Trophoblast cell (in vitro differentiated cells and primary cell): ENCODE results near the gene POC1B.

Experiments
- DNase-seq, 2 donors: peaks; one replicate each; pipeline ENCODE4 v3.0.0-alpha.2; 2016
- H2AFZ ChIP-seq: 2 replicates; pipeline ENCODE4 v1.6.1; 2013; ENCODE audit warnings: low read length, moderate library complexity, mild to moderate bottlenecking; ENCODE audit not compliant: insufficient read depth, poor library complexity
- H2AK5ac ChIP-seq: 2 replicates; pipeline ENCODE4 v1.6.1; 2013; ENCODE audit warnings: mild to moderate bottlenecking, low read length
- H2BK120ac ChIP-seq: 2 replicates; pipeline ENCODE4 v1.6.1; 2013; ENCODE audit warnings: low read length, mild to moderate bottlenecking, moderate library complexity; ENCODE audit not compliant: insufficient read depth, poor library complexity
- H2BK12ac ChIP-seq: 2 replicates; pipeline ENCODE4 v1.6.1; 2013; ENCODE audit warnings: mild to moderate bottlenecking, low read length, moderate library complexity
- H2BK5ac ChIP-seq: 2 replicates; pipeline ENCODE4 v1.6.1; 2013; ENCODE audit warnings: low read length, low read depth, moderate library complexity, mild to moderate bottlenecking; ENCODE audit not compliant: poor library complexity
- H3K14ac ChIP-seq: 2 replicates; pipeline ENCODE4 v1.6.1; 2013; ENCODE audit warnings: mild to moderate bottlenecking, low read length
- H3K18ac ChIP-seq: 2 replicates; pipeline ENCODE4 v1.6.1; 2013; ENCODE audit warnings: mild to moderate bottlenecking, low read length
- H3K23ac ChIP-seq: 2 replicates; pipeline ENCODE4 v1.6.1; 2013; ENCODE audit warnings: low read length
- H3K27ac ChIP-seq: 2 replicates; pipeline ENCODE4 v1.5.1; 2013; ENCODE audit warnings: low read depth, mild to moderate bottlenecking, inconsistent platforms, low read length, moderate library complexity
- H3K27me3 ChIP-seq: 2 replicates; pipeline ENCODE4 v1.6.1; 2013; ENCODE audit warnings: inconsistent platforms, mild to moderate bottlenecking, low read length, moderate library complexity; ENCODE audit not compliant: insufficient read depth
- H3K36me3 ChIP-seq, 2 experiments: 1 replicate in 1 of 2; 2 replicates in 1 of 2; pipeline ENCODE4 v1.6.1; 2013; ENCODE audit warnings: low read length in 2 of 2, mild to moderate bottlenecking in 2 of 2, moderate library complexity in 1 of 2; ENCODE audit not compliant: insufficient read depth in 2 of 2, control insufficient read depth in 1 of 2
- H3K4ac ChIP-seq: 2 replicates; pipeline ENCODE4 v1.6.1; 2013; ENCODE audit warnings: low read depth, mild to moderate bottlenecking, low read length, moderate library complexity
- H3K4me1 ChIP-seq, 2 experiments: 1 replicate in 1 of 2; 2 replicates in 1 of 2; pipeline ENCODE4 v1.6.1; 2013; ENCODE audit warnings: low read length in 2 of 2, mild to moderate bottlenecking in 2 of 2, moderate library complexity in 1 of 2; ENCODE audit not compliant: insufficient read depth in 2 of 2, control insufficient read depth in 1 of 2
- H3K4me2 ChIP-seq: 2 replicates; pipeline ENCODE4 v1.6.1; 2013; ENCODE audit warnings: inconsistent platforms, mild to moderate bottlenecking, low read length, moderate library complexity
- H3K4me3 ChIP-seq: 2 replicates; pipeline ENCODE4 v1.5.1; 2013; ENCODE audit warnings: mild to moderate bottlenecking, low read depth, low read length, inconsistent platforms
- H3K79me1 ChIP-seq: one replicate; pipeline ENCODE4 v1.6.1; 2013; ENCODE audit warnings: low read length
- H3K79me2 ChIP-seq: 2 replicates; pipeline ENCODE4 v1.6.1; 2013; ENCODE audit warnings: low read length, mild to moderate bottlenecking; ENCODE audit not compliant: control insufficient read depth, insufficient read depth, poor library complexity
- H3K9ac ChIP-seq: 2 replicates; pipeline ENCODE4 v1.6.1; 2013; ENCODE audit warnings: mild to moderate bottlenecking, low read length
- H3K9me3 ChIP-seq: 2 replicates; pipeline ENCODE4 v1.6.1; 2013; ENCODE audit warnings: low read depth, mild to moderate bottlenecking, control low read depth, inconsistent platforms, low read length; ENCODE audit not compliant: insufficient read depth
- H4K12ac ChIP-seq: 2 replicates; pipeline ENCODE4 v1.6.1; 2013; ENCODE audit warnings: low read depth, mild to moderate bottlenecking, low read length, moderate library complexity
- H4K8ac ChIP-seq: 2 replicates; pipeline ENCODE4 v1.6.1; 2013; ENCODE audit warnings: low read depth, mild to moderate bottlenecking, low read length, moderate library complexity
- H4K91ac ChIP-seq: one replicate; pipeline ENCODE4 v1.6.1; 2013; ENCODE audit warnings: low read depth, mild to moderate bottlenecking, low read length, moderate library complexity
- WGBS: extraction: QIAGEN DNeasy Blood & Tissue Kit; methylation state at CpG from one replicate; pipeline ENCODE4 v1.1.7; 2013; ENCODE audit warnings: missing lambda C conversion rate; ENCODE audit not compliant: insufficient read length, insufficient coverage; ENCODE audit errors: extremely low coverage; 5-methylcytosine and 5-hydroxymethylcytosine counted together

Gene POC1B

GRCh38 chr12:89390802-89391673 is 134.8 kb downstream of the POC1B start:
- Histone ChIP-seq H3K14ac (no peak overlapping the region), H4K12ac (no peak overlapping the region), H3K4me1 (peaks cover 2 to 16% of the 10 kb centered on the region in 2 experiments), H3K79me2 (no peaks in the 10 kb centered on the region), H3K27me3 (no peaks in the 10 kb centered on the region), H3K79me1 (no peaks in the 10 kb centered on the region), H3K18ac (no peak overlapping the region), H2BK120ac (no peak overlapping the region), H2BK5ac (no peak overlapping the region), H3K9me3 (no peaks in the 10 kb centered on the region), H3K27ac (peak overlapping the region; percentile 12), H3K4ac (no peak overlapping the region), H2BK12ac (no peak overlapping the region), H2AK5ac (no peak overlapping the region), H2AFZ (no peak overlapping the region), H4K8ac (no peak overlapping the region), H4K91ac (no peak overlapping the region), H3K23ac (no peak overlapping the region), H3K9ac (no peak overlapping the region), H3K4me3 (no peak overlapping the region), H3K36me3 (no peaks in the 10 kb centered on the region), H3K4me2 (no peak overlapping the region)
- WGBS, result no CpG with 5 or more reads among the region's 3 CpGs
- peak in 1 of 2 donors; percentile 31 for DNase-seq

- no peak overlapping the region for H3K4ac ChIP-seq
- no peak overlapping the region for H3K18ac ChIP-seq
- no peak overlapping the region for H2BK120ac ChIP-seq
- H2AK5ac ChIP-seq, result no peak overlapping the region
- H3K79me2 ChIP-seq, result no peaks in the 10 kb centered on the region
- H4K91ac ChIP-seq, result no peak overlapping the region
- H3K14ac ChIP-seq, result no peak overlapping the region
- no peak overlapping the region for H2BK12ac ChIP-seq
- H3K27me3 ChIP-seq, result no peaks in the 10 kb centered on the region
- no peak overlapping the region for H3K4me2 ChIP-seq
- H4K12ac ChIP-seq, result no peak overlapping the region
- DNase-seq, result no peak
- H2AFZ ChIP-seq, result no peak overlapping the region
- no peak overlapping the region for H3K9ac ChIP-seq
- WGBS, result no CpG with 5 or more reads among the region's 6 CpGs
- H3K4me1 ChIP-seq, result peaks cover 7 to 23% of the 10 kb centered on the region in 2 experiments
- no peak overlapping the region for H3K4me3 ChIP-seq
- no peaks in the 10 kb centered on the region for H3K36me3 ChIP-seq
- no peak overlapping the region for H2BK5ac ChIP-seq
- no peak overlapping the region for H4K8ac ChIP-seq
- H3K79me1 ChIP-seq, result no peaks in the 10 kb centered on the region
- no peak overlapping the region for H3K23ac ChIP-seq
- no peaks in the 10 kb centered on the region for H3K9me3 ChIP-seq
- H3K27ac ChIP-seq, result no peak overlapping the region
Observed at GRCh38 chr12:89389755-89390661, 135.8 kb downstream of the POC1B start.

- no peak overlapping the region for H2AFZ ChIP-seq
Observed at GRCh38 chr12:89386138-89386537, 139.7 kb downstream of the POC1B start.

GRCh38 chr12:89384807-89385206 is 141.0 kb downstream of the POC1B start:
- Histone ChIP-seq H3K27me3 (no peaks in the 10 kb centered on the region), H4K91ac (no peak overlapping the region), H3K79me2 (peaks cover 1% of the 10 kb centered on the region), H4K12ac (no peak overlapping the region), H3K23ac (no peak overlapping the region), H3K27ac (peak overlapping the region; percentile 65), H3K4me2 (peak overlapping the region; percentile 18), H3K18ac (no peak overlapping the region), H2BK5ac (no peak overlapping the region), H2BK12ac (no peak overlapping the region), H2AFZ (no peak overlapping the region), H3K36me3 (no peaks in the 10 kb centered on the region), H3K14ac (no peak overlapping the region), H3K79me1 (peaks cover 5% of the 10 kb centered on the region), H3K4me1 (peaks cover 13 to 20% of the 10 kb centered on the region in 2 experiments), H2BK120ac (no peak overlapping the region), H4K8ac (no peak overlapping the region), H3K9me3 (no peaks in the 10 kb centered on the region), H3K9ac (no peak overlapping the region), H3K4ac (no peak overlapping the region), H3K4me3 (no peak overlapping the region), H2AK5ac (no peak overlapping the region)
- WGBS, result no CpG with 5 or more reads among the region's 3 CpGs
- no peak for DNase-seq

More at GRCh38 chr12:89386138-89386537, 139.7 kb downstream of the POC1B start:
- Histone ChIP-seq H4K8ac (peak overlapping the region; percentile 61), H4K12ac (no peak overlapping the region), H3K27me3 (no peaks in the 10 kb centered on the region), H3K4me1 (peaks cover 13 to 25% of the 10 kb centered on the region in 2 experiments), H3K9ac (no peak overlapping the region), H3K79me1 (peaks cover 5% of the 10 kb centered on the region), H3K23ac (no peak overlapping the region), H3K4ac (no peak overlapping the region), H2BK5ac (peak overlapping the region; percentile 60), H3K4me2 (no peak overlapping the region), H3K36me3 (no peaks in the 10 kb centered on the region), H3K79me2 (peaks cover 1% of the 10 kb centered on the region), H3K9me3 (no peaks in the 10 kb centered on the region), H3K27ac (no peak overlapping the region), H3K18ac (no peak overlapping the region), H4K91ac (peak overlapping the region; percentile 35), H2BK12ac (peak overlapping the region; percentile 73), H2BK120ac (peak overlapping the region; percentile 54), H3K14ac (peak overlapping the region; percentile 25), H2AK5ac (no peak overlapping the region), H3K4me3 (no peak overlapping the region)
- no CpG with 5 or more reads among the region's 3 CpGs for WGBS
- DNase-seq, result no peak
